Activated CD8-positive, alpha-beta memory T cell treated with anti-CD3 and anti-CD28 coated beads for 4 hours (primary cell): Measurements from ENCODE around the gene TMEM222.
A peak's percentile ranks its signal among the peaks of the same experiment; 100 is the strongest.

ENCODE experiments used
- DNase-seq, 2 donors: peaks; one replicate each; pipeline ENCODE4 v3.0.0-alpha.2; 2020; ENCODE audit warnings: low read depth in 2 of 2

TMEM222 gene

DNA sequence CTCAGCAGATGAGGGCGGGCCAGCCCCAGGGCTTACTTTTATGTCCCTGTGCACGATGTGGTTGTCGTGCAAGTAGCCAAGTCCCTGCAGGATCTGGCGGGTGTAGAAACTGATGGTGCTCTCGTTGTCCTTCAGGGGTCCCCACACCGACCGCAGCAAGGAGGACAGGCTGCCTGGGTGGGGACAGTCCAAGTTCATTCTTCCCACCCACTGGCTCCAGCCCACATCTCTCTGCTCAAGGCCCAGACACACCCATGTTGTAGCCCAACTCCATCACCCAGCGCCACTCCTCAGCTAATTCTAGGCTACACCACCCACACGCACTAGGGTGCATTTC, 37.8 kb downstream of the TMEM222 start:
- DNase-seq: no peak

DNA sequence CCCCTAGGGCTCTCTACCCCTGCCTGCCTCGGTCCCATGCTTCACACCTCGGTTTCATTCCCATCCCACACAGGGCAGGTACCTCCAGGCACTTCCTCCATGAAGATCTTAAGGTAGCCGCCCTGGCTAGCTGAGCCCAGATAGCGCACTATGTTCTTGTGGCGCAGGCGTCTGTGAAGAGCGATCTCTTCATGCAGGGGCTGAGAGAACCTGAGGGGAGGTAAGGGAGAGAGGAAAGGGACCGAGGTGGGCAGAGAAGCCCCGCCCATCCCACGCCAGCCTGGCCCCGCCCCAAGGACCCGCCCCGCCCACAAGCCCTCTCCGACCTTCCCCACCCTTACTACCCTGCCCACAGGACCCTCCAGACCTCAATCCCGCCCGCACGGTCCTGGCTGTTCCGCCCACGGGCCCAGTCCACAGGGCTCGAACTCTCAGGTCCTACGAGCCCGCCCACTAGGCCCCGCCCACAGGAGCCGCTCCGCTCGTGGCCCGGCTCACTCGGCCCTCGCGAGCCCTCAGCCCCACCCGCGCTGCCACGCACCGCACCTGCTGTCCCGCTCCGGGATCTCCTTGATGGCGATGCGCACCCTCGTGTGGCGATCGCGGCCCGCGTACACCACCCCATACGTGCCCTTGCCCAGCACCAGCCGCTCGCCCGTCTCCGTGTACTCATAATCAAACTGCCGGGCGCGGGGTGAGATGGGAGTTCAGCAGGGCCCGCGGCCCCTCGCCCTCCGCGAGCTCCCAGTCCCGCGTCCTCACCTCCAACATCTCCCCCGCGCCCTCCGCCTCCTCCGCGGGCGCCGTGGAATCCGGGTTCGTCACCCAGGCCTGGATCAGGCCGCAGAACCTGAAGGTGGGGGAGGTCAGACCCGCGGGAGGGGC, 38.4 kb downstream of the TMEM222 start:
- no peak for DNase-seq

DNA sequence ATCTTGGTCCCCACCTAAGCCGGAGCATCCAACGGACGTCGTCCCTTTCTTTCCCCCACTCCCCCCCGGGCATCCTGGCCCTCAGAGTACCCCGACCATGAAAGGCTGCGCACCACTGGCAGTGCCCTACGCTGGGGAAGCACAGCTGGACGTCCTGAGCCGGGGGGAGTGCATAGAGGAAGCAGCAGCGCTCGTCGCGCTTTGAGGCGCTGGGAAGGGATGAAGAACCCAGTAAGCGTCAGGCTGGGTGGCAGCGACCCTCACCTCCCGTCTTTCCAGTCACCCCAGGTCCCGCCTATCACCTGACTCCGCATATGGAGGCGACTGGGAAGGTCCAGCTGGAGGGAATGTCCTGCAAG, 39.1 kb downstream of the TMEM222 start:
- no peak for DNase-seq

DNA sequence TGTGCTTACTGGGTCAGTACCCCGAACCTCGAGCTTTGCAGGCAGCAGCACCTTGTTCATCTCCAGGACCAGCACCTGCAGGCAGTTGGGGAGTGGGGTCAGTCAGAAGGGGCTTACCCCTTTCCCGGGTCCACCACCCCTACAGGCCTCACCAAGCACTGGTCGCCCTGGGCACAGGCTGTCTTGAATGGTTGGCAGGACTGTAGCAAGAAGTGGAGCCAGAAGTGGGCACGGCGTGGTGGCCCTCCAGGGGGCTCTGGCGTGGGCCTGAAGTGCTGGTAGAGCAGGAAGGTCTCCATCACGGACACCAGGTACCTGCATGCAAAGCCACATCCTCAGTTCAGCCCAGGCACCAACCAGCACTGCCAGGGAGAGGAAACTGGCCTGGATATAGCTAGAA, 39.6 kb downstream of the TMEM222 start:
- DNase-seq: no peak

DNA sequence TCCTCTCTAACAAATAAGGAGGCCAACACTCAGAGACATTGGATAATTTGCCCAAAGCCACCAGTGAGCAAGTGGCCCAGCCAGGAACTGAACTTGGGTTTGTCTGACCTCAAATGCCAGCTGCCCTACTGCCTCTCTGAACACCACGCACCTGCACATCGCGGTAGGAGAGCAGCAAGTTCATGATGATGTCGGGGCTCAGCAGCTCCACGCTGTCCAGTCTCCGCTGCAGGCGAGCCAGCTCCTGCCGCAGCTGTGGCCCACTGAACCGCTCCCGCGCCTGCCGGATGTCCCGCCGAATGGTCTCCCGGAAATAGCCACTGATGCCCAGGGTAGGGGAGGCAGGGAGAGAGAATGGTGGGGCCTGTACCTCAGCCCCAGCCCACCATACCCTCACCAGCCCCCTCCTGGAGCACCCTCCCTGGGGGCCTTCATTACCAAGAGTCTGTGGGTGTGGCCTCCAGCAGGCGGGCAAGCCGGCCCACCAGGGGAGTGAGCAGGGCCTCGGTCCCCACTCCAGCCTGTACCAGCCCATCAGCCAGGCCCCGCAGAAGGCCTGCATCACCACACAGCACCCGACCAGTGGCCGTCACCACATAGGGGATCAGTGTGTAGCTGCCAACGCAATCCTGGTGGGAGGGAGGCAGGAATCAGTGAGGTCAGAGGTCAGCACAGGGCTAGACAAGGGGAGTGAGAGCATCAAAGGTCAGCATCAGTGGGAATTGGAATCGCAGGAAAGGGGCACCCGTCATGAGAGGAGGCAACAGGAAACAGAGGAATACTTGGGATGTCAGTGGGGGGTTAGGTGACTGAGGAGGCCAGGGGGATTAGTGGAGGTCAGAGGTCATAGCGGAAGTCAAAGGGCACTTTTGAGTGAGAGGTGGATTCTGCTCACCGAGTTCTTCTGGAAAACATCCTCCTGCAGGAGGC, 42.1 kb downstream of the TMEM222 start:
- DNase-seq: no peak

DNA sequence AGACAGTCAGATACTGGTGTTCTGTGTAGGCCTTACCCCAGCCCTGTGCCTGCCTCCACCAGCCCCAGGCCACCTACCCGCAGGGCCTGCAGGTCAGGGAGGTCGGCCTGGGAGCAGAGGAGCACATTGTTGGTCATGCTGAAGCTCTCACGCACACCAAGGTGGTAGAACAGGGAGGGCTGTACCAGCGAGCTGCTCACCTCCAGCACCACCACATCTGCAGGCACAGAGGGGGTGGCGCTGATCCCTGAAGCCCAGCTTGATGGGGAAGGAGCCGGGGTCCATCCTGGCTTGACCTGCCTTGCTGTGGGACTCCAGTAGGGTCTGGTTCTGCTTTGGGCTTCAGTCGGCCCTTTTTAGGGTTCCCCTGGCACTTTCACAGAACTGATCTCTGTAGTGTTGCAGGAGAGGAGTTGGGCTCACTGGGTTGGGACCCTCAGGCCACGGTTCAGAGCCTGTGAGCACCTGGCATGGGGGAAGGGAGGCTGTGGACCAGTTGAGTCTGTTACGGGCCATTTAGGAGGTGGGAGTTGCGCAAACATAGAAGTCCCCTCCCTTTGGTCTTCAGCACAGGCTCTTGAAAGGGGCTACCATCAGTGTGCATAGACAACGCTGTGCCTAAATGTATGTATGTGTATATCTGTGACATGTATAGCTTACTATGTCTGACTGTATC, 42.9 kb downstream of the TMEM222 start:
- no peak for DNase-seq

DNA sequence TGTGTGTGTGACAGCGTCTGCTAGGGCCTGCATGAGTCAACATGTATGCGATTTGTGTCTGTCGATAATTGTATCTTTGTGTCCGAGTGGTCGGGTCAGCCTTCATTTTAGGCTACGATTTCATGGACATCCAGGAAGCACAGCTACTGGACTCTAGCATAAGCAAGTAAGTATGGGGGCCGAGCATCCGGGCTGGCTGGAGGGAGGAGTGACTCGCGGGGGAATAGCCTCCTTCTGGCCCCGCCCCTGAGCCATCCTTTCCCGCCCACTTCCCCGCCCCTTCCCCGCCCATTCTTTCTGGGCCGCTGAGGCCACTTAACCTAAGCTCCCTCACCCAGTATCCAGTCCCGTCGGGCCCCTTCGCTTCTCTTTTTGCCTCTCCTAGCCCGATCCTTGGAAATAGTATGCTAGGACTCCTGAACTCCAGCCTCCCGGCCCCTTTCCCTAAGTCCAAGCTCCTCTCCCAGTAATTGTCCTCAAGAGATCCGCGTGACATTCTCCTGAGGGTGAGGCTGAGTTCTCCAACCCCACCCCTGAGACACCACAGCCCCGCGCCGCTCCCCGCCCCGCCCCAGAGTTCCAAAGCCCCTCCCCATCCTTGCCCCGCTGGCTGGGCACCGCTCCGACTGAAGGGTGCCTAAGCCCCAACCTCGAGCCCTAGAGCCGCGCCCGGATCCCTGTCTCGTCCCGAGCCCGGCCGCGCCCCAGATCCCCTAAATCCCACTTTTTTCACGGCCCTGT, 43.6 kb downstream of the TMEM222 start:
- peak; percentile 61 to 62 for DNase-seq

DNA sequence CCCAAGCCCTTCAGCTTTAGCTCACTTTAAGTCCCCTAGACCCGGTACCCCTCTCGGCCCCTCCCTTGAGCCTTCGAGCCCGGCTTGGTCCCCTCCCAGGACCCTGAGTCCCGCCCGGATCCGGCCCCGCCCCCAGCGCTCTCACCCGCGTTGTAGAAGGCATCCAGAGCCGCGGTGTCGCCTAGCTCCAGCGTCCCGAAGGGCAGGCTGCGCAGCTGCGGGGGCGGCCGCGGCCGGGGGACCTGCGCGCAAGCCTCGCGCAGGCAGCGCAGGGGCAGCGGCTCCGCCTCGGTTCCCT, 44.1 kb downstream of the TMEM222 start:
- DNase-seq: no peak

DNA sequence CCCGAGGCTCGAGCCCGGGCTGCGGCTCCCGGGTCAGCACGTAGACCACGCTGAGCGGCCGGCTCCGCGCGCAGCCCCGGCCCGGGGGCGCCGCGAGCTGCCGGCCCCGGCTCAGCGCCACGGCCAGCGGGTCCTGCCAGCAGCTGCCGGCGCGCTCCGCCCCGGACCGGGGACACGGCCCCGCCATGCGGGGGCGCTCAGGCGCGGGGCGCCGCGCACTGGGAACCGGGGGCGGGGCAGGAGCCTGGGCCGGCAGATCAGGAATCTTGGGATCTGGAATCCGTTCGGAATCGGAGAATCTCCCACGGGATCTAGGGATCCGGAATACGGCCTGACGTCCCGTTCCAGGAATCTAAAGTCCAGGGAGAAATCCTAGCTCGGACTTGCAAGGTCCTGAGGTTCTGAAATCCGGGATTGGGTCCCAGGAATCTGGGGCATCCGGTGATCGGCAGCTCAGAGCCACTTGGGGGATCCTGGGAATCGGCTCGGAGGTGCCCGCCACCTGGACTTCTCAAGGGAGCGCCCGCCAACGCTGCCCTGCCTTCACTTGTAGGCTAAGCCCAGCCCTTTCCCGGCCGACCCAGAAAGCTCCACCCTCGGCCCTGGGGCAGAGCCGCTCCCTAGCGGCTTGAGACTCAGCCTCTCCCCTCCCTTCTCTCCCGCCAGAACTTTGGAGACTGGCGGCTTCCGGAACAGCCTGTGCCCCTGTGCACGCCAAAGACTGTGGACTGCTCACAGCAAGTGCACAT, 44.6 kb downstream of the TMEM222 start, which contains the start of gene MAP3K6:
MAP3K6 (minus strand) TSS at position 551 of the 749 bp plus-strand sequence; CDS start at position 187, 364 bp downstream.
- no peak for DNase-seq

DNA sequence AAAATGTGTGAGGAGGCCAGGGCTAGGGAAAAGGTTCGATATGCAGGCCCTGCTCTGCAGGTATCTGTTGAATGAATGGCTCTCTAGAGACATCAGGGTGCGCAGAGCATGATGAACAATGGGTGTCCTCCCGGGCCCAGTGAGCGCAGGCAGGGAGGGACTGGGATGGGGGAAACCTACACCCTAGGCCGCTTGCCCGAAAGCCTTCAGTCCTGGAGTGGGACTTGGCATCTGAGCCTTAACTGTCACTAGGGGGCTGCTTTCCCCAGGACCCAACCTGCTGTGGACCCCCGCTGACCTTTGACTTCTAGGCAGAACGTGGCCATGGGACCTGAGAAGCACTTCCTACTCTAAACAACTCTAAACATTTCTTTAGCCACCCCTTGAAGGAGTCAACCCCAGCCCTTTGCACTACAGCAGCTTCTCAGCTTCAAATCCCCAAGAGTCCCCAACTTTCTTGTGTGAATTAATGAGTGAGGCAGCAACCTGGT, 45.2 kb downstream of the TMEM222 start:
- DNase-seq: no peak

DNA sequence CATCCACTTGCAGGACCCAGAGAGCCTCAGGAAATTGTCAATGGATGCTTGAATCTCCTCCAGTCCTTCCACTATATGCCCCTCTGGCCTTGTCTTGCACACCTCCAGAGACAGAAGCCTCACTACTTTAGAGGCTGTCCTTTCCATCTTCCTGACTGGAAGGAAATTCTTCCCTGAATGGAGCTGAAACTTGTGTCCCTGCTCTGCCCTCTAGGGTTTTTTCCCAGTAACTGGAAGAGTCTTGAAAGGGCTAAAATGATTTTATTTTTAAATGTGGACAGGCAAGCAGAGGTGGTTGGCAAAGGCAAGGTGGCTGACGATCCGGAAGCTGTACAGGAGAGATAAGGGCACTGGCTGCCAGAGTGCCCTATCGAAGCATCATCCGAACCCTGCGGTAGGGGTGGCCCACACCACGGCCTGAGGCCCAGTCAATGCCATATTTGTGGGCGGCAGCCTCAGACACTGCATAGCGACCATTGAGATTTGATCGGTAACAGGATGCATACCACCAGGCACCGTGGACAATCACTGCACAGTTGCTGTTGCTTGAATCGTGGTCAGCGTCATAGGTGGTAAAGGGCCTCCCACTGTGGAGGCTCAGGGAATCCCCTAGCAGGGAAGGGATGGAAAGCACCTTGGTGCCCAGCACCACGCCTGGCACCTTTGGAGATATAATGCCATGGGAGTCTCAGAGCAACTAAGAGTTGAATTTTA, 47.1 kb downstream of the TMEM222 start:
- no peak for DNase-seq

DNA sequence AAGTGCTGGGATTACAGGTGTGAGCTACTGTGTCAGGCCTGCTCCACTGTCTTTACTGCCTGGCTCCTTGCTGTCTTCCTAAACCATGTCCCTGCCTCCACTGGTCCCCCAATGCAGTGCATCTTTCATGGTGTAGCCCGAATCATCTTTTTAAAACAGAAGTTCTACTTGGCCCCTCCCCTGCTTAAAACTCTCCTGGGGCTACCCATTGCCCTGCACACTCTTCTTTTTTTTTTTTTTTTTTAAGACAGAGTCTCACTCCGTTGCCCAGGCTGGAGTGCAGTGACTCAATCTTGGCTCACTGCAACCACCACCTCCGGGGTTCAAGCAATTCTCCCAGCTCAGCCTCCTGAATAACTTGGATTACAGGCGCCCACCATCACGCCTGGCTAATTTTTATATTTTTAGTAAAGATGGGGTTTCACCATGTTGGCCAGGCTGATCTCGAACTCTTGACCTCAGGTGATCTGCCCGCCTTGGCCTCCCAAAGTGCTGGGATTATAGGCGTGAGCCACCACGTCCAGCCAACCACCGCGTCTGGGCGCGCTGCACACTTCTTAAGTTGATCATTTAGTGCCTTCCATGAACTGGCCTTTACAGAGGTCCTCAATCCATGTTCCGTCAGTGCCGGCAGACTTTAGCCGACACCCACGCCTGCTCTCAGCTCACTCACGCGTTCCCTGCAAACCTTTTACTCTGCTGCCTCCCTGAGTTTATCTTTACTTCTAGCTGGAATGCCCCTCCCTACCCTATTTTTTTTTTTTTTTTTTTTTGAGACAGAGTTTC, 50.3 kb downstream of the TMEM222 start:
- no peak for DNase-seq

DNA sequence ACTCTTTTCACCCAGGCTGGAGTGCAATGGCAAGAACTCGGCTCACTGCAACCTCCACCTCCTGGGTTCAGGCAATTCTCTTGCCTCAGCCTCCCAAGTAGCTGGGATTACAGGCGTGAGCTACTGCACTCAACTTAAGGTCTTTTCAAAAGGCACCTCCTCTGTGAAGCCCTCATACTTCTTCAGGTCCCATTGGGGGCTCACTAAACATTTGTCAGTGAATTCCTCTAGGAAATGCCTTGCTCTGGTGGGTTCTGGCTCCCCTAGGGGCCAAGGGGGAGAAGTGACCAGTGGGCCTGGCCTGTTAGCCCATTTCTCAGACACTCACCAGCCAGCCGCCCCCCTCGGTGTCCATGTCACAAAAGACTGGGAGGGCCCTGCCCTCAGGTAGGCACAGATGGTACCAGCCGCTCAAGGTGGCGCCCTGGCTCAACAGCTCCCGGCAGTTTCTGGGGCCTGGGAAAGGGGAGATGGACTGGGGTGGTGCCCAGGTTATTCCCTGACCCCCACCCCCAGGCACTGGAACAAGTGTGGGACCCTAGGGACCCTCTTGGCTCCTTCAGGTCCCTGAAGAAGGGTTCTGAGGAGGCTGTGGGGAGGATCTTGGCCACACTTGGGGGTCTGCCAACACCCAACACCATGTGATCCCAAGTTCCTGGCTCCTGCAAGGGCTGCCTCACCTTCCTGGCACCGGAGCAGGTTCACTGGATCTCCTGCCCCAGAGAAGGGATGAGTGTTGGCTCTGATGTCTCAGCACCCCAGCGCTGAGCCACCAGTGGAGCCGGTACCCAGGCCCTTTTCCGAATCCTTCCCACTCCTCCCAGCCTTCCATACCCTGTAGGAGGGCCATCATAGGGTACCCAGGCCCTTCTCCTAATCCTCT, 51.1 kb downstream of the TMEM222 start:
- no peak for DNase-seq

DNA sequence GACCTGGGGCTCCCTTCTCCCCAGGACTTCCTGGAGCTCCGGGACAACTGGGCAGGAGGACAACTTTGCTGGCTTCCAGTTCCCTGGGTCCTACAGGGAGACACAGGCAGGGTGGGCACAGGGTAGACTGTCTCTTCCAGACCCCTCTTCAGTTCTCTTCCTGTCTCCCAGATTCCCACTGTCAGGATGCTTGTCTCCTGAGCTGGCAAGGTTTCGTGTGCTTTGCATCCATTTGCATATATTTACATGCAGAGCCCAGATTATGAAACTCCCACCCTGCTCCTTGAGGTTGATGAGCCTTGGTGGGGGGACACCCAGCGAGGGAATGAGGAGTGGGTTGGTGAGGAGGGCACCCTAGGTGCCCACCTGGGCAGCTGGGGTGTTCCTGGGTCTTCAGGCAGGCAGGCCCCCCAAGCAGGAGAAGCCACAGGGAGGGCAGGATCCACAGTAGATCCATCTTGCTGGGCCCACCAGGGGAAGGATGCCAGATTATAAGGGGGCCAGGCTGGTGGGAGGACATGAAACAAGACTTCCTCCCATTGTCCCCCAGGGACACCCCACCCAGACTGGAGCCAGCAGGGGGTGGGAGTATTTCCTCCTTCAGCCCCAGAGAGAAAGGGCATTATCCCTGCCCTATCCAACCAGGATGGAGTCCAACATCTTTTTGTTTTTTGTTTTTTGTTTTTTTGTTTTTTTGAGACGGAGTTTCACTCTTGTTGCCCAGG, 52.6 kb downstream of the TMEM222 start, which contains the start of gene FCN3:
FCN3 (minus strand) TSS at position 463 of the 725 bp plus-strand sequence; CDS start at position 457, 6 bp downstream.
- DNase-seq: no peak

DNA sequence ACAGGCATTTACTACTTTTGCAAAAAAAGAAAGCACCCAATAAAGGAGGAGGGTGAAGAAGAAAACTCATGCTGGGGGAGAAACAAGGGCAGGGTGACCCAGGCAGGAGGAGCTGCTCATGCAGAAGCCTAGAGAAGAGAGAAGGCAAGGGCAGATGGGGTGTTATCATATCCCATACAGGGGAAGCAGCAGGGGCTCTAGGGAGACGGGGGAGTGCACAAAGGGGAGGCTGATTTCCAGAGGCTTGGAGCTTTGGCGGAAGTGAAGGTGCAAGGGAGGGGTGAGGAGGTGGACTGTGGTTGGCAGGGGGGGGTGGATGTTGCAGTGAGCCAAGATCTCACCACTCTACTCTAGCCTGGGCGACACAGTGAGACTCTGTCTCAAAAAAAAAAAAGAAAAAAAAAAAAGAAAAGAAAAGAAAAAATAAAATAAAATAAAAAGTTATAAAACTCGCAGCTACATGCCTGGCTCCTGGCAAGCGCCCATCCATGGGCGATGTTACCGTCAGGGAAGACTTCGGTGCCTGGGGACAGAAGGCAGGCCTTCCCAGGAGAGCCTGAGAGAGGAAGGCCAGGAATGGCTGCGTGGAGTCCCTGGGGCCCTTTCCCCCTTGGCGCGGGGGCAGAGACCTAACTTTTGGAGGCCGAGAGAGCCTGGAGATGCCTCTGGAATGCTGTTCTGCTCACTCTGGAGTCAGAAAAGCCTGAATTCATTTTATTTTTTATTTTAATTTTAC, 56.0 kb downstream of the TMEM222 start:
- DNase-seq: no peak

DNA sequence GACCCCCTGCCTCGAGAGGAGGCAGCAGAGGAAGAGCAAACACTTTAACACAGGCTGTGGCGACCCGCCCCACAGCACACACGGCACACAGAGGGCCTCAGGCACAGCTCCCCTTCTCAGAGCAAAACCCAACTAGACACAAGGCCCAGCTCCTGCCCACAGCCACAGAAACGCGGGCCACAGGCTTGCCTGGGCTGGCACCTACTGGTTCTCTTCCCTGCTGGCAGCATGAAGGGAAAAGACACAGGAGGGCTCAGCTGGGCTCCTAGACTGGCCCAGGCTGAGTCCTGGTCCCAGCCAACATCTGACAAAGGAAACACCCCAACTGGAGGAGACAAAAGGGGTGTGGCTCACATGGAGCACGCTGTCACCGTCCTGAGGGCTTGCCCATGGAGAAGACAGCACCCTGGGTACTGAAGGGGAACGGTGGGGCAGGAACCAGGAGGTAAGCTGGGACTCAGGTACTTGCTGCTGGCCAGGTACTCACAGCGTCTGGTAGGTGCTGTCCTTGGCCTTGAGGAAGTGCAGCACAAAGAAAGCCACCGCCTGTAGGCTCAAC, 57.7 kb downstream of the TMEM222 start:
- no peak for DNase-seq
